Stimulated activated CD4-positive, alpha-beta T cell treated with anti-CD3 and anti-CD28 coated beads, Interleukin-2, amount 100 ng/mL, for 48 hours (primary cell): Measurements from ENCODE around the gene MAP3K4.
"Not testable (repeated sequence)": the region's sequence is repeated elsewhere in the genome, so short reads cannot be mapped to it uniquely, and the experiment has no call there.

Experiments
- DNase-seq, 2 donors: peaks; one replicate each; pipeline ENCODE4 v3.0.0-alpha.2; 2020

Gene MAP3K4

DNA sequence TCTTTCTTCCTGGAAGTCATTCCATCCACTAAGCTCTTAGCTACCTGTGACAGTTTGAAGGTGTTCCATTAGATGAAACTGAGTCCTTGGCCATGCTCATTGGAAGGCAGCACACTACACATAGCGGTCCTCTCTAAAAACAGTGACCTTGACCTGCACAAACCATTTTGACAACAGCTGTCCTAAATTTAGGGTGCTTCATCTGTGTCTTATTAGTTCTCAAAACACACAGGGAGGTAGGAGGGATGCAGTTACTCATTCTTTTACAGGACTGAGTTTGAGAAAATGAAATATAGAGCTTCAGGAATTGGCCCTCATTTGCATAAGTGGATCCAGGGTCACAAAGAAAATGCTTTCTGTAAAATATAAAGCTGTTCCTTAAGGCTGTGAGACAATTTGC is 20.4 kb upstream of the MAP3K4 start:
- DNase-seq = no peak

DNA sequence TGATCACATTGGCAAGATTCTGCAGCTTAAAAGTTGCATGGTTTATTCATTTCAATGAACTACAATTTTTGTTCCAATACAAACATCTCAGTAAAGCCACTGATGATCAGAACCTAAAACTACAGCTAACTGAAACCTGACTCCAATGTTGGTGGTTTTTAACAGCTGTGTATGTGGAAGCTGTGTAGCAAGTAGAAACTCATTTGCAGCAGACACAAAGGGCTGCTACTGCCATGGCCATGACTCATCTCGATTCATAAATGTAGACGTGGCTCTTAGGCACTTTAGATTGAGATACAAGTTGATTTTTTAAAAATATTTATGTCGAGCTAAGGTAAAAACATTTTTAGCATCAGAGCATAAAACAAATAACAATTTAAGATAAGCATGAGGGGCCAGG is 19.5 kb upstream of the MAP3K4 start:
- no peak for DNase-seq

DNA sequence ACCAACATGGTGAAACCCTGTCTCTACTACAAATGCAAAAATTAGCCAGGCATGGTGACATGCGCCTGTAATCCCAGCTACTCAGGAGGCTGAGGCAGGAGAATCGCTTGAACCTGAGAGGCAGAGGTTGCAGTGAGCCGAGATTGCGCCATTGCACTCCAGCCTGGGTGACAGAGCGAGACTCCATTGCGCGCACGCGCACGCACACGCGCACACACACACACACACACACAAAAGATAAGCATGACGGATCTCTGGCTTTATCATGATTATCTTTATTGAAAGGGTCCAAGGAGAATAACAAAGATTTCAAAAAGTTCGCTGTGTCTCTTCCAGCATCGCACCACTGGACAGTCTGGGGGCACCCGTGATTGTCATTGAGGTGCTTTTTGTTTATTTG is 19.0 kb upstream of the MAP3K4 start:
- not testable (repeated sequence) for DNase-seq

DNA sequence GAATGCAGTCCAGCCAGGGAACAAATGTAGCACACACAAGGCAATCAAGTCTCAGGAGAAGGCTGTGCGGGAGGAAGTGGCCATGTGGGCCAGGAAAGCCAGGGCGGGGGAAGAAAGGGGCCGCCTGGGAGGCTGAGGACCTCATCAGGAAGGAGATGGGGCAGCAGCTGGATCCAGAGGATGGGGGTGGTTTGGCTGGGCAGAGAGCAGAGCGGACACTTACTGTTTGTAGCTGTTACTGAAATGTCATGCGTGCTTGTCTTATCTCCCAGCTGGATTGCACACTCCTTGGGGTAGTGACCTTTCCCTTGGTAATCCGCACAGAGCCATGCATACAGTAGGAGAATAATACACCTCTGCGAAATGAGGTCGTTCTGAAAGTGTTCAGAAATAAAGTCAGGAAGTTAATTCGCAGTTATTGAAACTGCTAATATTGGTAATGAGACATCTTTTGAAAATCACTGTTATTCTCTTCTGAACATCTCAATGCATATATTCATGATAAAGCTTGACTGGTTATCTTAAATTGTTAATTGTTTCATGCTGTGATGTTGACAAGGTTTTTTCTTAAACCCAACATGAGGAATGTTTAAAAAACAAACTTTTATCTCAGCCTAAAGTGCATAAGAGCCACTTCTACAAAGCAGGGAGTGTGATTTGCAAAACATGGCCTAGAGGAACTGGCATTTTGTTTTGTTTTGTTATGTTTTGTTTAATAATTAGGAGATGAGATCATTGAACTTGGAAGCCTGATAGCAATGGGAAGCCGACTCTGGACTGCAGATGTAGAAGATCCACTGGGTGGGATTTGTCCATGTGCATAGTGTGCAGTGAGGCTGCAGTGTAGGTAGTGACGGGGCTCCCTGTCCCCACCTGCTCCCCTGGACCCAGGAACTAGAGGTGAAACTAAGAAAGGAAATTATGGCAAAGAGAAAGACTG is 18.0 kb upstream of the MAP3K4 start:
- no peak for DNase-seq

DNA sequence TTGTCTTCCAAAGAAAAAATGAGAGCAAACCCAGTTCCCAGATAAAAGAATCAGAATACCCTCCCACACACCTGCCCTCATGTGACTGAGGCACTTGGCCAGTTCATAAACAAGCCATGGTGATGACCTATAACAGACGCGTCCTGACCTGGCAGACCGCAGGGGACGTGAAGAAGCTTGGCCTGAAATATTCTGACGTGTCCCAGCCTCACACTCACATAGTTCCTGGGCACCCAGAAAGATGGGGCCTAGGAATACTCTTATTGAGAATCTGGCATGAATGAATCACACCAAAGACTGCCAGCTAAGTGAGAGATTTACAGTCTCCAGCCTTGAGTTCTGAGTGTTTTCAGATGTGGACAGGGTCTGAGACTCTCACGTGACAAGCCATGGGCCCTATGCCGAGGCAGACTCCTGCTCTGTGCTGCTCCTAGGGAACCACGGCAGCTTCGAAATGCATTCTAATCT is 17.2 kb upstream of the MAP3K4 start:
- no peak for DNase-seq

DNA sequence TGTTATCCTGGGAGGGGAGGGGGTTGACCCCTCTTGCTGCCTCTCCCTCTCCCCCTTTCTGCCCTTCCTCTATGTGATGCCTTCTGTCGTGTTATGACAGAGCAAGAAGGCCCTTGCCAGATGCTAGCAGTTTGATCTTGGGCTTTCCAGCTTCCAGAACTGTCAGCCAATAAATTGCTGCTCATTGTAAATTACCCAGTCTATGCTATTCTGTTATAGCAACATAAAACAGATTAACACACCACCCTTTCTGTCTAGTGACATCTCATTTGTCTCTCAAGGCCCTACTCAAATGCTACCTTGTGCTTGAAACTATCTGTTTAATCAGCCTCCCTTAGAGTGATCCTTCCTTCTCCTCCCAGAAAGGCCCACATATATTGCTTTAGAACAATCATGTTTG is 16.4 kb upstream of the MAP3K4 start:
- DNase-seq = no peak

DNA sequence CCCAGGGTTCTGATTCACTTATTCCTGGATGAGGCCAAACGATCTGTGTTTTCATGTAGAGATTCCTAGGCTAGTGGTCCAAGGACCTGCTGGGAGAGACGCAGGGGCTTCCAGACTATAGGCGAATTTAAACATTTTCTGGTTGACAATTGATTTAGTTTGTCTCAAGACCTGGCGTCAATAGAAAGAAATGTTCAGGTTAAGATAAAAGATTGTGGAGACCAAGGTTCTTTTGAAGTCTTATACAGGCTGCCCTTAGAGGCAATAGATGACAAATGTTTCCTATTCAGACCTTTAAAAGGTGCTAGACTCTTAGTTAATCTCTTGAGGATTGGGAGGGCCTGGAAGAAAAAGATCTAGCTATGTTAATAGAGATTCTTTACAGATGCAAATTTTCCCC is 15.6 kb upstream of the MAP3K4 start:
- DNase-seq = not testable (repeated sequence)

DNA sequence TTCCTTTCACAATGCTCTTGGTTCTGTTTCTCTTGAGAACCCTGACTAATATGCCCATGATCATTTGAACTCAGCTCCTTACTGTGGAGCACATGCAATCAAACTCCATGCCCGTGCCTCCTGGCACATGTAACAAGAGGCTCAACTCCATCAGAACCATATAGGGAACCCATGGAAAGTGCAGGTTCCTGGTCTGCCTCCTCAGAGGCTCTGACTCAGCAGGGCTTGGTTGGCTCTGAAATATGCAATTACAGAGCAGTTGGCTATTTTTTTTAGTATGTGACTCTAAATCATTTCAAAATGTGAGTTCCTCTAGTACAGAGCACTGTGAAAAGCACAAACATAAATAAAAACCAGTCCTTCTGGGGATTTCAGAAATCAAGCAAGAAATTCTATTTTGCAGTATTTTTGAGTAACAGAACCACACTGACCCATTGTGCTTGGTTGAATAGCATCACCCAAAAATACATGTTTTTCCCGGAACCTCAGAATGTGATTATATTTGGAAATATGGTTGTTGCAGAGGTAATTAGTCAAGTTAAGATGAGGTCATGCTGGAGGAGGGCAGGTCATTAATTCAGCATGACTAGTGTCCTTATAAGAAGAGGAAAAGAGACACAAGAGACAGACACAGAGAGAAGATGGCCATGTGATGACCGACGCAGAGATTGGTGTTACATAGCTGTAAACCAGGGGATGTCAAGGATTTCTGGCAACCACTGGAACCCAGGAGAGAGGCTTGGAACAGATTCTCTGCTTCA is 13.2 kb upstream of the MAP3K4 start:
- no peak for DNase-seq

DNA sequence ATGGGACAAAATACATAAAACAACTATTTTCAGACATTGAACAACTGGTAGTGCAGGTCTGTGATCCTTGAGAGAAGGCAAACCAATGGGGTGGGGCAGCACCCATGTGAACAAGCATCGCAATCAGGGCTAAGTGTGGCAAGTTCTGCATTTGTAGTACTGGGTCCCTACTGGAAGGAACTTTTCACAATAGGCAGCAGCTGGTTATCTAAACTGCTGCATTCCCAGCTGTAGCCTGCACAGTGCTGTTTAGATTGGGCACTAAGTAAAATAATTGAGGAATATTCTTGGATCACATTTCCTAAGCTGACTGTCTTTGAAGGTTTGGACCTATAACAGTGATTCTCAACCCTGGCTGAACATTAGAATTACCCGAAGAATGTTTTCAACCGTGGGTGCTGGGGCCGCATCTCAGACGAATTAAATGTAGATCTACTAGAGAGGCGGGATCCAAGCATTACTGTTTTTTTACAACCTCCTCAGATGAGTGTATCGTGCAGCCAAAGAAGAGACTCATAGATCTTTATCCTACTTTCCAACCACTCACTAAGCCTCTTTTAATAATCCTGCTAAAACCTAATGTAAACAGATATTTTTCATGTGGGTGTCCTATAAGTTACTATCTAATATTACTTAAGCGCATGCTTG is 12.4 kb upstream of the MAP3K4 start:
- no peak for DNase-seq

DNA sequence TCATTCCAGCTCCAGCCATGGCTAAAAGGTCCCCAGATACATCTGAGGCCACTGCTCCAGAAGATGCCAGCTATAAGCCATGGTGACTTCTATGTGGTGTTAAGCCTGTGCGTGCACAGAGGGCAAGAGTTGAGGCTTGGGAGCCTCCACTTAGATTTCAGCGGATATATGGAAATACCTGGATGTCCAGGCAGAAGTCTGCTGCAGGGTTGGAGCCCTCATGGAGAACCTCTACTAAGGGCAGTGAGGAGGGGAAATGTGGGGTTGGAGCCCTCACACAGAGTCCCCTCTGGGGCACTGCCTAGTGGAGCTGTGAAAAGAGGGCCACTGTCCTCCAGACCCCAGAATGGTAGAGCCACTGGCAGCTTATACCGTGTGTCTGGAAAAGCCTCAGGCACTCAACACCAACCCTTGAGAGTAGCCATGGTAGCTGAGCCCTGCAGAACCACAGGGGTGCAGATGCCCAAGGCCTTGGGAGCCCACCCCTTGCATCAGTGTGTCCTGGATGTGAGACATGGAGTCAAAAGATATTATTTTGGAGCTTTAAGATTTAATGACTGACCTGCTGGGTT is 8.1 kb upstream of the MAP3K4 start:
- not testable (repeated sequence) for DNase-seq

DNA sequence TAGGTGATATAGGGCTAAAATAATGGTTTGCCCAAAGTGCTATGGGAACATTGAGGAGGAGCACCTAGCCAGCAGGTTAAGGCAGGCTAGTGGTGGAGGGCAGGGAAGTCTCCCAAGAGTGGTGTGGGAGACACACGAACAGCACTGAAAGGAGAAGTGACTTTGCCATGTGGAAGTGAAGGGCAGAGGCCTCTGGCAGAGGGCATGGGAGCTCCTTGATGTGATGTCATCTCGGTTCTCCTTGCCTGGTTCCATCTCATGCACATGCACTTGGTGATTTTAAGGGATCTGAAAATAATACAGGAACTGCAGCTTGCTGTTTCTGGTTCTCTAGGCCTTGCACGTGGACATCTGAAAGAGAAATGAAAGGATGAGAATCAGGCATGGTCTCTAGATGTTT is 4.7 kb upstream of the MAP3K4 start:
- DNase-seq = no peak

DNA sequence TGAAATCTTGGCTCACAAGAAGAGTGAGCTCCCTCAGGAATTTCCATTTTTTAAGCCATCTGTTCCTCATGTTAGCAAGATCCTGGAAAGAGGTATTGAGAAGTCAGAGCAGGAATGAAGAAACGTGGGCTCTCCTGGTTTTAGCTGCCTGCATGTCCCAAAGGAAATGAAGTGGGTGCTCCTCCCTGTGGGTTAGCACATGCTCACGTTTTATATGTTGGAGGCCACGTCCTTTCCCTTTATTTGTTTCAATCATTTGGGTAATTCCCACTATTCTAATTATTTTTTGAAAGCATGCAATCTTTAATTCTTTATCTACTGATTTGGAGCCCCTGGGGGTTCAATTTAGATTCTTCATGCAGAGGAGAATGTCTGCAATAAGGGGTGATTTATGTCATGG is 4.3 kb upstream of the MAP3K4 start:
- DNase-seq = no peak

DNA sequence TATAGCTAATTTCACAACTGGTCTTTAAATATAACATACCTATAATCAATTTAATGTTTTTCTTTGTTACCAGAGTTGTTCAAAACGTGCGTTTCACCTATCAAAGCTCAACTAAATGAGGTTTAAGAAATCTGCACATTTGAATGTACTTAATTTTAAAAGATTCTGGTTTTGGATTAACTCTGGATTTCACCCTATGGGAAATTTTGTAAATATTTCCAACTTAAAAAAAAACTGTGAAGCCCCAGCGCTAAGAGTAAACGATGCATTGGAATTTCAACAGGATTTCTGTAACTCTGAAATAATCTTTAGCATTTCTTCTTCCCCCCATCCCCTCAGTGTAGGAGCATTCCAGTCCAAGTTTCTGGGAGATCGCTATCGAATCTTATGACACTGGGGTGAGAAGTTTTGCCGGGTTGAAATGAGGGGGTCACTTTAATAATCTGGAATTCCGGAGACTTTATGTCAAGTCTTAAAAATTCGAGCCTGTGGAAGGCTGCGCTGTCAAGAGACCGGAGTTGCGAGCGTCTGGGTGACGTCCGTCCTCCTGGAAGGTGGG is 643 bp upstream of the MAP3K4 start:
- DNase-seq = no peak

DNA sequence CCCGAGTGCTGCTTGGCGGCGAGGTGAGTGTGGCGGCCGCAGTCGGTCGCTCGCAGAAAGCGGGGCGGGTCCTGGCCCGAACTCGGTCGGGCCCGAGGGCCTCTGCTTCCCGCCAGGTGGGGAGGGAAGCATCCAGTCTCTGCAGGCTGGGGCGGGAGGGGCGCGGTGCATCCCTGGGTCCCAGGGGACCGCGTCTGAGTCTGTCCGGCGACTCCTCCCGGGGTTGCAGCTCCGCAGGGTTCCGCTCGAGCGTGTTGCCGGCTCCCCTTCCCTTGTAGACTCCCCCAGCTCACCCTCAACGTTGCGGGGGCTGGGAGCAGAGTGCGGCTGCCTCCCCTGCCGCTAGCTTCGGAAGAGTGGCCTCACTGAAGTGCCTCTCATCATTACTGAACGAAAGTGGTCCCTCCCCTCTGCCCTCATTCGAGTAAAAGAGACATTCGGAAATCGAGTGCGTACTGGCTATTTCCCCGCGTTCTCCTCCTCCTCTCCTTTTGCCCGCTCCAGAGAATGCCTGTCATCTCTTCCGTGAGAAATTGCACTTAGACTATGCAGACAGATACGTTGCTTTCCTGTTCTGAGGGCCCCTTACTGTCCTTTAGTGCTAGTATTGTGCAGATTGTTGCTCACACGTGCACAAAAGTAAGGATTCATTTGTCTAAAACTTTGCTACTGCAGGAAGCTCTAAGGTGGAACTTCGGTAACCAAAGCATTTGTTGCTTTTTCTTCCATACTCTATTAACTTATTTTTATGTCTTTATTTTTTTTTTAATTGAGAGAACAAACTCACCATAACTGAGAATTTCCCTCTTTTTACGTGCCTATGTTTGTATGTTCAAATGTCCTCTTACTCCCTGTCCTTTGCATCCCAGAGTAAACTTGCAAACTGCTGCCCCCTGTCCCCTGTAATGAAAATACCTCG is 751 bp downstream of the MAP3K4 start:
- no peak for DNase-seq

DNA sequence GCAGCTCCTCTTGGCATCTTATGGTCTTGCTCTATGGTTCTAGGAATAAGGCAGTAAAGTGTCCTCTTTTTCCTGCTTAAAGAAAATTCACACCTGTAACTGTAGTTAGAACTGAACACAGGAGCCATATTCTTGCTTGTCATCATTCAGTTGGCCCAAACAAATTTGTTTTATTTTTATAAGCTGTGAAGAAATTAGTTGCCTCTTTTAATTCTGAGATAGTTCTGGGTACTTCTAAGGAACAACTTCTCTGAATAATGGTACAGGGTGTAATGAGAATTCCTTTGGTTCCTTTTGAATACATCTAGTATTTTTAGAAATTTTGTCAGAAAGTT is 1.4 kb downstream of the MAP3K4 start:
- DNase-seq = no peak

DNA sequence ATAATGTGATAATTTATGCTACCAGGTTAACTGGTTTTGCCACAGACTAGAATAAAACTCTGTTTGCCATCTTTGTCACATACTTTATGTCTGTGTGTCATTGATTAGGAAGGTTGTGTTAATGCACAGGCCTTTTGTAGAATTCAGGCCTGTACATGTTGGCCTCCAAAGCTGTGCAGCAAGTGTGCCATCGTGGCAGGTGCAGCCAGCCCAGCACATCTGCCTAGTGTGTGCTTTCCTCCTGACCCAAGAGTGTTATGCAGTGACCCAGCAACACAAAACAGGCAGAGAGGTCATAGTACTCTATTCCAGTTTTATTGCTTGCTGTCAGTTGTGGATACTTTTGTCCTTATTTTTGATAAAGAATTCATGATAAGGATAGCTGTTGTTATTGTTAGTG is 3.7 kb downstream of the MAP3K4 start:
- no peak for DNase-seq

DNA sequence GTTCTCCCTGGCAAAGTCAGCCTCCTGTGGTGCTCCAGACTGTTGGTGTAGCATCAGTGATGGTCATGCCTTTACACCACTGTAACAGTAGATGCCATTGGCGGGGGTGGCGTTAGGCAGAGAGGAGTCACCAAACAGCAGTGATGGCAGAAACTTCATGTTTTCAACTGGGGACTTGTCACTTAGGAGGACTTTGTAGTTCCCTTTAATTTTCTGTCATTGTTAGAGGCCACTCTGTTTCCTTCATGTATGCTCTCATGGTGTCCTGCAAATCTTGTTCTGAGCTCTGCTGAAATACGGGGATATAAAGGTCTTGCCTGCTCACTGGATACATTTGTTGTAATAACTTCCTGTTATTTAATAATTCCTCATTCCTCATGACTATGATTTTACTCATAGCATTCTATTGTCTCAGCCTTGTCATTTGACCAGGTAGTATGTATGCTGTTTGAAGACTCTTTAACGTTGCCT is 4.6 kb downstream of the MAP3K4 start:
- DNase-seq = no peak

DNA sequence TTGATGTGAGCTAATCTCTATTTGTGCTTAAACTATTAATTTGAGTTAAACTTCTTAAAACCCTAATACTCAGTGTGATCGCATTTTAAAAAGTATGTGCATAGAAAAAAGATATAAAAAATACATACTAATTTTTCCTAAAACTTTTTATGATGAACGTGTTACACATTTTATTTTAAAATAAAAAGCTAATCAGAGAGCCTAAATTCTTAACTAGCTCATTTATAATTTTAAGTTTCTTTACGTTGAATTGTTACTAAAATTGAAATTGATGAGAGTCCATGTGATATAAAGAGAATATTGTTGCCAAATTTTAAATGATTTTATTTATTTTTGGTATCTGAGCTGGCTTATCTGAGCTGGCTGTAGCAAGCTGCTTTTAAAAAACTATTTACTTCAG is 6.6 kb downstream of the MAP3K4 start:
- DNase-seq = no peak

DNA sequence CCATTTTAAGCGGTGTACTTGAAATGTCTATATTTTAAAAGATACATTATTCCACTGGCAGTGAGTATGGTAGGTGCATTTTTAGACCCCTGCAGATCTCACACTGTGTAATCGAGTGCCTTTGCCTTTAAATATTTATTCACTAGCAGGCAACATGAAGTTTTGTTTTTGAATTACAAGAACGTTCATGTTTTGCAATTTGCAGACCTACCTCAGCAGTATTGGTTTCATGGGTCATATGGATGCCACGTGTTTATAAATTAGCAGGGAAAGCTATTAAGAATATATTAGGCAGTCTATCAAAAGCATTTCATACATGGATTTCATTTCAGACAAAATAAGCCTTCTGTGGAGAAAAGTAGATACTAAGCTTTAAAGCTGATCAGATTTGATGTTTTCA is 7.2 kb downstream of the MAP3K4 start:
- no peak for DNase-seq

DNA sequence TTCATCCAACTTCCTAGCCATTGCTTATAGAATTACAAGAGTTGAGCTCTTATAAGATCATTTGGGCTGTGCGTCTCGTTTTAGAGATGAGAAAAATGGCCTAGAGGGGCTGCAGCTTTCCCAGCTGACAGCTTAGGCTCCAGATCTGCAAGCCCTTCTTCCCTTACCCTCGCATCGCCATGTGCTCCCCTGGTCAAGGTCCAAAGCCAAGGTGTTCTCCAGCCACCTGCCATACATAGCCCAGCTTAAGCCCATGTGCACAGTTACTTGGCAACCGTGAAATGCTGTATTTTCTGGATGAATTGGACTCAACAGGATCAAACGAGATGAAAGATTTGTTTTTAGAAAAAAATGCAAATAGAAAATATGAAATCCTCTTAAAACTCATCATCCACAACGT is 7.9 kb downstream of the MAP3K4 start:
- no peak for DNase-seq

DNA sequence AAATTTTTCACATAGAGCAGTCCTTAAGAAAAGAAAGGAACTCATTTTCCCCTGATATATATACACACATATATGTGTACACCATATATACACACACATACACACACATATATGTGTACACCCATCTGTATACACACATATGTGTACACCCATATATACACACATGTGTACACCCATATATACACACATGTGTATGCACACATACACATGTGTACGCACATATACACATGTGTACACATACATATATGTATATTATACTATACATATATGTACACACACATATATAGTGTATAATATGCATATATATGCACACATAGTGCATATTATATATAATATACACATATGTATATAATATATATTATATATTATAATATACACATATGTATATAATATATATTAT is 9.1 kb downstream of the MAP3K4 start:
- no peak for DNase-seq

DNA sequence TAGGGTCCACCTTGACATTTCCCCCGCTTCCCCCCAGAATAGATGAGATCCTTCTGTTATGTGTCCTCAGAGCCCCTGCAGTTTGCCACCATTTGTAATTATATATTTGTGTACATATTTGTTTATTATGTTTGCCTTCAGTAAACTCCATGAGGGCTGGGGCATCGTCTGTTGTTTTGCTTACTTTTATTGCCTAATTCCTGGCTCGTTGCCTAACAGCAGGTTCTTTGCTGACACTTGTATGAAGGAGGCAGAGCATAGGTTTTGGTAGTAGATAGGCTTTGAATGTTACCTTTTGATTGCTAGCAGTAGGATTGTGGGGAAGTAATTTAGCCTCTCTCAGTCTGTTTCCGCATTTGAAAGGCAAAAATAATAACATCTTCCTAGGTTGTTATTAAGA is 9.9 kb downstream of the MAP3K4 start:
- no peak for DNase-seq
